ENCODE results near the gene MCRIP1. TPM values are rescaled to one million over a fixed set of nuclear protein-coding genes. Genes with fewer than 3 reads are reported as not detected.
A peak's percentile ranks its signal among the peaks of the same experiment; 100 is the strongest.

Gene MCRIP1
- total RNA-seq, 1 experiment from 2014 or later: 35.6 TPM

DNA sequence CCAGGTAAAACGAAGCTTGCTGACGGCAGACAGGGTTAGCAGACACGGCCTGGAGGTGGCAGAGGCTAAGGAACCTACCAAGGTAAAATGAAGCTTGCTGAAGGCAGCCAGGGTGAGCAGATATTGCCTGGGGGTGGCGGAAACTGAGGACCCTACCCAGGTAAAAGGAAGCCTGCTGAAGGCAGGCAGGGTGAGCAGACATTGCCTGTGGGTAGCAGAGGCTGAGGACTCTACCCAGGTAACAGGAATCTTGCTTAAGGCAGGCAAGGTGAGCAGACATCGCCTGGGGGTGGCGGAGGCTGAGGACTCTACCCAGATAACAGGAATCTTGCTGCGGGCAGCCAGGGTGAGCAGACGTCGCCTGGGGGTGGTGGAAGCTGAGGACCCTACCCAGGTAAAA lies 31.8 kb downstream of the MCRIP1 start:
- POLR2A ChIA-PET: interaction anchor here (0.7 kb wide), 2 partner anchors 42 to 1074 kb away, joined by 3 read pairs; no protein-coding TSS in a partner anchor

DNA sequence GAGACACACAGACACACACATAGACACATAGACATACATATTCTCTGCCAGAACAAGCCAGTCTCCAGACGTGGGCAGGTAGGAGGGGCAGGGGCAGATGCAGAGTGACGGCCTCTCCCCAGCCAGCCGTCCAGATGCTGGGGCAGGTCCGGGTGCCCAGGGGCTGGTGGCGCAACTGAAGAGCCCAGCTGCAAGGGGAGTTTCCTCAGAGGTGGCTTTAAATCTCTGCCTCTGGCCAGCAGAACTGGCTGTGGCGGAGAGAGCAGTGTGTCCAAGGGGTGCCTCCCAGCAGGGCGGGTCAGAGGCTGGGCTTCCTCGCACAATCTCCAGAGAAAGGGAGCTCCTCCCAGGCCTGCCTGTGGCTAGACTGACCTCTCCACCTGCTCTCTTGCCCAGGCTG lies 38.6 kb downstream of the MCRIP1 start:
- no TSS peak for BruUV-seq (replicated peaks)
- CTCF ChIA-PET: interaction anchor here (0.7 kb wide), 1 partner anchor 693 kb away, joined by 3 read pairs; no protein-coding TSS in a partner anchor
- Mint-ChIP-seq H3K9me3 (ENCODE audit: unreplicated experiment) (no peaks in the 10 kb centered on the region), H3K4me3 (ENCODE audit: unreplicated experiment) (no peak overlapping the region), H3K4me1 (ENCODE audit: insufficient read depth, unreplicated experiment) (no peaks in the 10 kb centered on the region), H3K27me3 (ENCODE audit: insufficient read depth, unreplicated experiment) (peaks cover 6% of the 10 kb centered on the region), H3K36me3 (ENCODE audit: insufficient read depth, unreplicated experiment) (no peaks in the 10 kb centered on the region), H3K27ac (ENCODE audit: low read depth, unreplicated experiment) (no peak overlapping the region)
- TF ChIP-seq, protein P1, sequence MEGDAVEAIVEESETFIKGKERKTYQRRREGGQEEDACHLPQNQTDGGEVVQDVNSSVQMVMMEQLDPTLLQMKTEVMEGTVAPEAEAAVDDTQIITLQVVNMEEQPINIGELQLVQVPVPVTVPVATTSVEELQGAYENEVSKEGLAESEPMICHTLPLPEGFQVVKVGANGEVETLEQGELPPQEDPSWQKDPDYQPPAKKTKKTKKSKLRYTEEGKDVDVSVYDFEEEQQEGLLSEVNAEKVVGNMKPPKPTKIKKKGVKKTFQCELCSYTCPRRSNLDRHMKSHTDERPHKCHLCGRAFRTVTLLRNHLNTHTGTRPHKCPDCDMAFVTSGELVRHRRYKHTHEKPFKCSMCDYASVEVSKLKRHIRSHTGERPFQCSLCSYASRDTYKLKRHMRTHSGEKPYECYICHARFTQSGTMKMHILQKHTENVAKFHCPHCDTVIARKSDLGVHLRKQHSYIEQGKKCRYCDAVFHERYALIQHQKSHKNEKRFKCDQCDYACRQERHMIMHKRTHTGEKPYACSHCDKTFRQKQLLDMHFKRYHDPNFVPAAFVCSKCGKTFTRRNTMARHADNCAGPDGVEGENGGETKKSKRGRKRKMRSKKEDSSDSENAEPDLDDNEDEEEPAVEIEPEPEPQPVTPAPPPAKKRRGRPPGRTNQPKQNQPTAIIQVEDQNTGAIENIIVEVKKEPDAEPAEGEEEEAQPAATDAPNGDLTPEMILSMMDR (IDR thresholded peaks at IDR 0.05; ENCODE audit: unreplicated experiment): no peak
- DNase-seq (ENCODE audit: unreplicated experiment): peak; percentile 51
- intact Hi-C loops (cut with micrococcal nuclease): no loop called here
- POLR2A ChIA-PET: interaction anchor here (0.6 to 0.7 kb wide), 2 partner anchors 59 to 69 kb away, joined by 3 read pairs; no protein-coding TSS in a partner anchor

More for the DNA sequence above, 31.8 kb downstream of the MCRIP1 start:
- peaks cover 66% of the 10 kb centered on the region for H3K27me3 Mint-ChIP-seq (ENCODE audit: insufficient read depth, unreplicated experiment)
- CTCF ChIA-PET: no interaction called here
- no peaks in the 10 kb centered on the region for H3K36me3 Mint-ChIP-seq (ENCODE audit: insufficient read depth, unreplicated experiment)
- H3K4me1 Mint-ChIP-seq (ENCODE audit: insufficient read depth, unreplicated experiment): no peaks in the 10 kb centered on the region
- no peak for DNase-seq (ENCODE audit: unreplicated experiment)
- BruUV-seq (replicated peaks): no TSS peak
- intact Hi-C loops (cut with micrococcal nuclease): no loop called here
- H3K27ac Mint-ChIP-seq (ENCODE audit: low read depth, unreplicated experiment): no peak overlapping the region
- TF ChIP-seq, protein P1 (IDR thresholded peaks at IDR 0.05; ENCODE audit: unreplicated experiment): no peak
- no peak overlapping the region for H3K4me3 Mint-ChIP-seq (ENCODE audit: unreplicated experiment)
- H3K9me3 Mint-ChIP-seq (ENCODE audit: unreplicated experiment): no peaks in the 10 kb centered on the region

DNA sequence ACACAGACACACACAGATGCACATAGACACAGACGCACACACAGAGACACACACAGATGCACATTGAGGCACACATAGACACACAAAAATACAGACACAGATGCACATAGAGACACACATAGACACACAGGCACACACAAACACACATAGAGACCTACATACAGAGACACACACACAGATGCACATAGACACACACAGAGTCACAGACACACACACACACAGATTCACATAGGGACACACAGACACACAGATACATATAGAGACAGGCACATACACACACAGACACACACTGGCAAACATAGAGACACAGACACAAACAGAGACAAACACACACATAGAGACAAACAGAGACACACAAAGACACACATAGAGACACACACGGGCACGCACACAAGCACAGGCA lies 39.0 kb downstream of the MCRIP1 start:
- ChIA-PET CTCF (interaction anchor here (0.7 kb wide), 1 partner anchor 693 kb away, joined by 3 read pairs; no protein-coding TSS in a partner anchor), POLR2A (no interaction called here)
- no peak for DNase-seq (ENCODE audit: unreplicated experiment)
- H3K27me3 Mint-ChIP-seq (ENCODE audit: insufficient read depth, unreplicated experiment): peaks cover 2% of the 10 kb centered on the region
- no TSS peak for BruUV-seq (replicated peaks)
- H3K27ac Mint-ChIP-seq (ENCODE audit: low read depth, unreplicated experiment): no peak overlapping the region
- no peak overlapping the region for H3K4me3 Mint-ChIP-seq (ENCODE audit: unreplicated experiment)
- intact Hi-C loops (cut with micrococcal nuclease): no loop called here
- no peaks in the 10 kb centered on the region for H3K9me3 Mint-ChIP-seq (ENCODE audit: unreplicated experiment)
- H3K4me1 Mint-ChIP-seq (ENCODE audit: insufficient read depth, unreplicated experiment): no peaks in the 10 kb centered on the region
- TF ChIP-seq, protein P1 (IDR thresholded peaks at IDR 0.05; ENCODE audit: unreplicated experiment): no peak
- H3K36me3 Mint-ChIP-seq (ENCODE audit: insufficient read depth, unreplicated experiment): no peaks in the 10 kb centered on the region

DNA sequence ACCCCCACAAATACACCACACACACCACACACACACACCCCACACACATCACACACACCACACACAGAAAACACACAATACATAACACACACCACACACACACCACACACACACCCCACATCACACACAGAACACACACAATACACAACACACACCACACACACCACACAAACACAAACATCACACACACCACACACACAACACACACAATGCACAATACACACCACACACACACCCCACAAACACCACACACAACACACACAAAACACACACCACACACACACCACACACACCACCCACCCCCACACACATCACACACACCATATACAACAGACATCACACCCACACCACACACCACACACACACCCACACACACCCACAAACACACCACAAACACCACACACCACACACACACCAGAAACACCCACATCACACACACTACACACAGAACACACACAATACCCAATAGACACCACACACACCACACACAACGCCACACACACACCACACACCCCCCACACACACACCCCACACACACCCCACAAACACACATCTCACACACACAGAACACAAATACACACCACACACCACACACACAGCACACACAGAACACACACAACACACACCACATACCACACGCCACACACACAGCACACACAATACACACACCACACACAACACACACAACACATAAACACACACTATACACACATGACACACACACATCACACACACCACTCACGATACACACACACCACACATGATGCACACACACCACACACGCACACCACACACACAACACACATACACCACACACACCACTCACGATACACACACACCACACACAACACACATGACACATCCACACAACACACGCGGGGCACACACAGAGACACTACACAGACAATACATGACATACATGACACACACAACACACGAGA lies 40.1 kb downstream of the MCRIP1 start:
- Mint-ChIP-seq H3K4me3 (ENCODE audit: unreplicated experiment) (no peak overlapping the region), H3K4me1 (ENCODE audit: insufficient read depth, unreplicated experiment) (no peaks in the 10 kb centered on the region), H3K9me3 (ENCODE audit: unreplicated experiment) (no peaks in the 10 kb centered on the region), H3K27ac (ENCODE audit: low read depth, unreplicated experiment) (no peak overlapping the region), H3K27me3 (ENCODE audit: insufficient read depth, unreplicated experiment) (no peaks in the 10 kb centered on the region), H3K36me3 (ENCODE audit: insufficient read depth, unreplicated experiment) (no peaks in the 10 kb centered on the region)
- intact Hi-C loops (cut with micrococcal nuclease): no loop called here
- BruUV-seq (replicated peaks): no TSS peak
- TF ChIP-seq, protein P1 (IDR thresholded peaks at IDR 0.05; ENCODE audit: unreplicated experiment): no peak
- DNase-seq (ENCODE audit: unreplicated experiment): no peak
- POLR2A ChIA-PET: no interaction called here
- CTCF ChIA-PET: no interaction called here

Other genes with a start within 250 kb of the MCRIP1 start
- gene NPLOC4, start 196.2 kb downstream of the MCRIP1 start, total RNA-seq (2022): 83.9 and 95.1 TPM in 2 replicates
- 1.8 and 2.1 TPM in 2 replicates for gene TSPAN10, start 196.1 kb downstream of the MCRIP1 start, total RNA-seq (2022)
- not detected in 2 replicates for gene PDE6G, start 176.7 kb downstream of the MCRIP1 start, total RNA-seq (2022)
- 47.6 and 54.8 TPM in 2 replicates for gene OXLD1, start 166.7 kb downstream of the MCRIP1 start, total RNA-seq (2022)
- gene CCDC137, start 166.6 kb downstream of the MCRIP1 start, total RNA-seq (2022): 23.9 and 27.1 TPM in 2 replicates
- gene ARL16, start 149.5 kb downstream of the MCRIP1 start, total RNA-seq (2022): 34.8 and 38.6 TPM in 2 replicates
- gene HGS, start 149.3 kb downstream of the MCRIP1 start, total RNA-seq (2022): 160 and 178 TPM in 2 replicates
- gene MRPL12, start 129.9 kb downstream of the MCRIP1 start, total RNA-seq (2022): 82.6 and 143 TPM in 2 replicates
- 5.1 and 9.5 TPM in 2 replicates for gene SLC25A10, start 121.0 kb downstream of the MCRIP1 start, total RNA-seq (2022)
- not detected in 2 replicates for gene GCGR, start 29.1 kb downstream of the MCRIP1 start, total RNA-seq (2022)
- gene PPP1R27, start 1.8 kb upstream of the MCRIP1 start, total RNA-seq (2022): 0.29 TPM in 1 of 2 replicates, not detected in the other
- gene P4HB, start 27.2 kb upstream of the MCRIP1 start, total RNA-seq (2022): 894 and 1,111 TPM in 2 replicates
- 271 and 324 TPM in 2 replicates for gene ARHGDIA, start 38.0 kb upstream of the MCRIP1 start, total RNA-seq (2022)
- gene ALYREF, start 58.3 kb upstream of the MCRIP1 start, total RNA-seq (2022): 114 and 115 TPM in 2 replicates
- gene ANAPC11, start 58.4 kb upstream of the MCRIP1 start, total RNA-seq (2022): 144 and 151 TPM in 2 replicates
- gene NPB, start 68.9 kb upstream of the MCRIP1 start, total RNA-seq (2022): 0.28 TPM in 1 of 2 replicates, not detected in the other
- gene PCYT2, start 78.1 kb upstream of the MCRIP1 start, total RNA-seq (2022): 26.5 and 26.8 TPM in 2 replicates
- 36.6 and 44.8 TPM in 2 replicates for gene SIRT7, start 84.9 kb upstream of the MCRIP1 start, total RNA-seq (2022)
- 38.1 and 48.9 TPM in 2 replicates for gene MAFG, start 94.4 kb upstream of the MCRIP1 start, total RNA-seq (2022)
- 151 and 154 TPM in 2 replicates for gene PYCR1, start 104.0 kb upstream of the MCRIP1 start, total RNA-seq (2022)
- gene MYADML2, start 113.9 kb upstream of the MCRIP1 start, total RNA-seq (2022): not detected in 2 replicates
- not detected in 2 replicates for gene NOTUM, start 127.9 kb upstream of the MCRIP1 start, total RNA-seq (2022)
- 24.9 and 29.7 TPM in 2 replicates for gene ASPSCR1, start 144.3 kb upstream of the MCRIP1 start, total RNA-seq (2022)
- 27.6 and 35.6 TPM in 2 replicates for gene CENPX, start 189.6 kb upstream of the MCRIP1 start, total RNA-seq (2022)
- 2.6 and 3.4 TPM in 2 replicates for gene LRRC45, start 190.0 kb upstream of the MCRIP1 start, total RNA-seq (2022)
- gene RAC3, start 198.4 kb upstream of the MCRIP1 start, total RNA-seq (2022): 7.1 and 9.7 TPM in 2 replicates
- gene DCXR, start 204.4 kb upstream of the MCRIP1 start, total RNA-seq (2022): 77.9 and 111 TPM in 2 replicates
- gene RFNG, start 218.5 kb upstream of the MCRIP1 start, total RNA-seq (2022): 37.9 and 38.0 TPM in 2 replicates
- 96.6 and 100 TPM in 2 replicates for gene GPS1, start 218.6 kb upstream of the MCRIP1 start, total RNA-seq (2022)
- 116 and 123 TPM in 2 replicates for gene DUS1L, start 232.5 kb upstream of the MCRIP1 start, total RNA-seq (2022)

All from MCF 10A (cell line).